GM12864 (cell line): ENCODE data around the gene ELMOD1.

ENCODE experiments used
- DNase-seq: peaks from one replicate; pipeline ENCODE4 v3.0.0-alpha.2; 2011; ENCODE audit warnings: low read depth
- H3K4me3 ChIP-seq: 2 replicates; pipeline ENCODE4 v1.5.1; 2011; ENCODE audit warnings: mild to moderate bottlenecking, low read depth, low read length, control low read depth
- CTCF ChIP-seq: IDR thresholded peaks from 2 replicates; pipeline ENCODE4 v1.5.1; 2011; ENCODE audit warnings: low read depth, mild to moderate bottlenecking, moderate library complexity, low read length, control low read depth, inconsistent platforms; ENCODE audit errors: missing control alignments

ELMOD1 gene

GRCh38 chr11:107661656-107662055 is 70.7 kb downstream of the ELMOD1 start:
- H3K4me3 ChIP-seq: no peak overlapping the region
- no peak for TF ChIP-seq CTCF
- no peak for DNase-seq

- TF ChIP-seq CTCF: no peak
- no peak overlapping the region for H3K4me3 ChIP-seq
- no peak for DNase-seq
Observed at GRCh38 chr11:107665018-107665417, 74.1 kb downstream of the ELMOD1 start.

GRCh38 chr11:107666911-107667613 is 76.1 kb downstream of the ELMOD1 start:
- TF ChIP-seq CTCF: no peak
- no peak for DNase-seq
- H3K4me3 ChIP-seq: no peak overlapping the region

- no peak for TF ChIP-seq CTCF
- no peak for DNase-seq
- no peak overlapping the region for H3K4me3 ChIP-seq
Observed at GRCh38 chr11:107669191-107669740, 78.3 kb downstream of the ELMOD1 start.

GRCh38 chr11:107669893-107670601 is 79.1 kb downstream of the ELMOD1 start:
- DNase-seq: no peak
- no peak overlapping the region for H3K4me3 ChIP-seq
- TF ChIP-seq CTCF: no peak

- H3K4me3 ChIP-seq: no peak overlapping the region
- no peak for TF ChIP-seq CTCF
- DNase-seq: no peak
Observed at GRCh38 chr11:107675902-107676301, 85.0 kb downstream of the ELMOD1 start.
